GM21576 (cell line): ENCODE measurements around the gene CATSPER4.

Experiments used
- ATAC-seq: cut with Tn5 transposase; IDR thresholded peaks from one replicate; pipeline ENCODE4 v1.9.1; 2021; ENCODE audit warnings: mild to moderate bottlenecking, moderate library complexity; ENCODE audit not compliant: unreplicated experiment

The CATSPER4 gene

GRCh38 chr1:26234644-26235370 lies 44.4 kb downstream of the CATSPER4 start:
- no peak for ATAC-seq

- ATAC-seq: no peak
These were observed 47.0 kb downstream of the CATSPER4 start for GRCh38 chr1:26237230-26237966.

GRCh38 chr1:26239936-26240335 lies 49.5 kb downstream of the CATSPER4 start:
- no peak for ATAC-seq
